ENCODE results near the gene SPARCL1.

DNA sequence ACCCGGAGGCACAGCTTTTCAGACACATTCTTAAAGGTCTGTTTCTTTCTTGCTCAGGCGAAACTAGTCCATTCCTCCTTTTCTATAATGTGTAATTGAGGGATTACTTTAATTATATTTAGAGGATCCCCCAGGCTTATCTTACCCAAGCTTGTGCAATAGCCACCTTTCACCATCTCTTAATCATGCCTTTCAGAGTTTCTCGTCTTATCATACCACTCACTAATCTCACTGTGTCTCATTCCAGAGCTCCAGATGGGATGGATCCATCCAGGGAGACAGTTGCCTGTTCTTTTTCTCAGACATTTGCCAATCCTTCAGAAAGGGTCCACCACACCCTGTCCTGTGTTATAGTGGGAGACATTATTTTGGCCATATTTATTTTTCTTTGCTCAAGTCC lies 12.5 kb downstream of the SPARCL1 start:
- TF ChIP-seq, protein P1, sequence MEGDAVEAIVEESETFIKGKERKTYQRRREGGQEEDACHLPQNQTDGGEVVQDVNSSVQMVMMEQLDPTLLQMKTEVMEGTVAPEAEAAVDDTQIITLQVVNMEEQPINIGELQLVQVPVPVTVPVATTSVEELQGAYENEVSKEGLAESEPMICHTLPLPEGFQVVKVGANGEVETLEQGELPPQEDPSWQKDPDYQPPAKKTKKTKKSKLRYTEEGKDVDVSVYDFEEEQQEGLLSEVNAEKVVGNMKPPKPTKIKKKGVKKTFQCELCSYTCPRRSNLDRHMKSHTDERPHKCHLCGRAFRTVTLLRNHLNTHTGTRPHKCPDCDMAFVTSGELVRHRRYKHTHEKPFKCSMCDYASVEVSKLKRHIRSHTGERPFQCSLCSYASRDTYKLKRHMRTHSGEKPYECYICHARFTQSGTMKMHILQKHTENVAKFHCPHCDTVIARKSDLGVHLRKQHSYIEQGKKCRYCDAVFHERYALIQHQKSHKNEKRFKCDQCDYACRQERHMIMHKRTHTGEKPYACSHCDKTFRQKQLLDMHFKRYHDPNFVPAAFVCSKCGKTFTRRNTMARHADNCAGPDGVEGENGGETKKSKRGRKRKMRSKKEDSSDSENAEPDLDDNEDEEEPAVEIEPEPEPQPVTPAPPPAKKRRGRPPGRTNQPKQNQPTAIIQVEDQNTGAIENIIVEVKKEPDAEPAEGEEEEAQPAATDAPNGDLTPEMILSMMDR (IDR thresholded peaks at IDR 0.05; ENCODE audit: insufficient read depth, low read length, poor library complexity, severe bottlenecking) = no peak
- TF ChIP-seq EZH2phosphoT487 (conservative IDR thresholded peaks at IDR 0.05; ENCODE audit: low read length) = no peak

Data from SU-DHL-6 (cell line).